ENCODE data around the gene ACER2. TPM values are rescaled to one million over a fixed set of nuclear protein-coding genes. Genes with fewer than 3 reads are reported as not detected.
A peak's percentile ranks its signal among the peaks of the same experiment; 100 is the strongest.

The ACER2 gene
- total RNA-seq, 1 experiment from 2014 or later: 9.6 TPM

- Histone ChIP-seq H3K4ac (ENCODE audit: low read depth, low read length) (no peak overlapping the region), H2AK5ac (ENCODE audit: insufficient read length, low read length) (no peak overlapping the region), H2BK15ac (ENCODE audit: low read depth, low read length) (no peak overlapping the region), H4K20me1 (ENCODE audit: control insufficient read depth, insufficient read depth, insufficient read length) (no peaks in the 10 kb centered on the region), H3K79me2 (ENCODE audit: insufficient read depth, low read length) (no peaks in the 10 kb centered on the region), H2BK12ac (ENCODE audit: insufficient read length, low read depth, low read length) (no peak overlapping the region), H3K4me2 (ENCODE audit: insufficient read depth, insufficient read length, low read length) (peak overlapping the region; percentile 47), H2BK5ac (ENCODE audit: insufficient read length, low read length) (no peak overlapping the region), H2BK20ac (ENCODE audit: low read depth, low read length, poor library complexity, severe bottlenecking) (no peak overlapping the region), H3K14ac (ENCODE audit: insufficient read depth, low read length) (peak overlapping the region; percentile 58; the same call in 1 of the 2 replicates), H3K23me2 (ENCODE audit: insufficient read length, low read depth, low read length, poor library complexity, severe bottlenecking) (peaks cover 2% of the 10 kb centered on the region), H3K56ac (ENCODE audit: insufficient read length, low read depth, low read length) (no peak overlapping the region), H3K27me3 (ENCODE audit: insufficient read depth, low read length) (no peaks in the 10 kb centered on the region), H3K18ac (ENCODE audit: insufficient read length, low read depth, low read length) (peak overlapping the region; percentile 59), H3T11ph (ENCODE audit: low read length) (no peak overlapping the region), H4K5ac (ENCODE audit: insufficient read length, low read depth, low read length) (no peak overlapping the region), H2BK120ac (ENCODE audit: low read depth, low read length, poor library complexity, severe bottlenecking) (no peak overlapping the region), H3K9me3 (ENCODE audit: control insufficient read depth, low read depth, low read length) (no peaks in the 10 kb centered on the region), H3K27ac (ENCODE audit: insufficient read length, low read depth, low read length) (peak overlapping the region; percentile 74), H3K4me1 (ENCODE audit: insufficient read depth, low read length) (peaks cover 20% of the 10 kb centered on the region), H4K8ac (replicated peaks; ENCODE audit: insufficient read length, low read depth, low read length) (no peak overlapping the region), H2AFZ (ENCODE audit: low read length) (no peak overlapping the region), H4K91ac (ENCODE audit: insufficient read length, low read depth, low read length) (no peak overlapping the region), H3K23ac (ENCODE audit: insufficient read length, low read depth, low read length) (no peak overlapping the region), H3K79me1 (ENCODE audit: insufficient read depth, low read depth, low read length, poor library complexity, severe bottlenecking) (no peaks in the 10 kb centered on the region), H3K9ac (ENCODE audit: extremely low read depth, insufficient read length, low read length) (no peak overlapping the region)
- Mint-ChIP-seq H3K9me3 (no peaks in the 10 kb centered on the region; a peak in 1 of 5 replicates), H3K36me3 (ENCODE audit: insufficient read depth in 1 of 3, low read depth in 3 of 3) (peaks cover 12 to 37% (median 29%) of the 10 kb centered on the region in 3 experiments), H3K27ac (peak overlapping the region; percentile 89 to 97 (median 93)), H3K4me1 (peaks cover 41 to 50% of the 10 kb centered on the region in 2 experiments), H3K4me3 (peak overlapping the region; percentile 35 to 63; a peak in 3 of 5 replicates), H3K27me3 (ENCODE audit: low read depth) (no peaks in the 10 kb centered on the region)
- no CpG with 5 or more reads among the region's 7 CpGs for WGBS (ENCODE audit: extremely low coverage, insufficient read length, low lambda C conversion rate)
- DNase-seq: peak; percentile 69
- TF ChIP-seq, protein P1, sequence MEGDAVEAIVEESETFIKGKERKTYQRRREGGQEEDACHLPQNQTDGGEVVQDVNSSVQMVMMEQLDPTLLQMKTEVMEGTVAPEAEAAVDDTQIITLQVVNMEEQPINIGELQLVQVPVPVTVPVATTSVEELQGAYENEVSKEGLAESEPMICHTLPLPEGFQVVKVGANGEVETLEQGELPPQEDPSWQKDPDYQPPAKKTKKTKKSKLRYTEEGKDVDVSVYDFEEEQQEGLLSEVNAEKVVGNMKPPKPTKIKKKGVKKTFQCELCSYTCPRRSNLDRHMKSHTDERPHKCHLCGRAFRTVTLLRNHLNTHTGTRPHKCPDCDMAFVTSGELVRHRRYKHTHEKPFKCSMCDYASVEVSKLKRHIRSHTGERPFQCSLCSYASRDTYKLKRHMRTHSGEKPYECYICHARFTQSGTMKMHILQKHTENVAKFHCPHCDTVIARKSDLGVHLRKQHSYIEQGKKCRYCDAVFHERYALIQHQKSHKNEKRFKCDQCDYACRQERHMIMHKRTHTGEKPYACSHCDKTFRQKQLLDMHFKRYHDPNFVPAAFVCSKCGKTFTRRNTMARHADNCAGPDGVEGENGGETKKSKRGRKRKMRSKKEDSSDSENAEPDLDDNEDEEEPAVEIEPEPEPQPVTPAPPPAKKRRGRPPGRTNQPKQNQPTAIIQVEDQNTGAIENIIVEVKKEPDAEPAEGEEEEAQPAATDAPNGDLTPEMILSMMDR (conservative IDR thresholded peaks at IDR 0.05): no peak
Measured at GRCh38 chr9:19446361-19446861, 37.6 kb downstream of the ACER2 start.

All from H9 (cell line).